Fibroblast of peridontal ligament (primary cell): ENCODE data around the gene OXTR.

ENCODE experiments used
- DNase-seq: peaks from one replicate; pipeline ENCODE4 v3.0.0-alpha.2; 2010; ENCODE audit errors: extremely low read depth

Gene OXTR

GRCh38 chr3:8712045-8712907 is 57.1 kb downstream of the OXTR start:
- peak; percentile 50 for DNase-seq

- DNase-seq, result no peak
Observed at GRCh38 chr3:8709801-8710507, 59.5 kb downstream of the OXTR start.

GRCh38 chr3:8709287-8709686 is 60.1 kb downstream of the OXTR start:
- DNase-seq, result no peak

GRCh38 chr3:8705575-8705974 is 63.8 kb downstream of the OXTR start:
- DNase-seq, result no peak

GRCh38 chr3:8702560-8702959 is 66.9 kb downstream of the OXTR start:
- no peak for DNase-seq
